IPS-18c (cell line): ENCODE measurements around the gene HSPB7.
"Not testable (repeated sequence)": the region's sequence is repeated elsewhere in the genome, so short reads cannot be mapped to it uniquely, and the experiment has no call there.

ENCODE experiments used
- H3K4me3 ChIP-seq: 2 replicates; pipeline ENCODE4 v1.7.0; 2013; ENCODE audit warnings: low read depth, mild to moderate bottlenecking, low read length, moderate library complexity; ENCODE audit not compliant: insufficient read depth
- H3K9me3 ChIP-seq: one replicate; pipeline ENCODE4 v1.6.1; 2013; ENCODE audit warnings: mild to moderate bottlenecking, low read length, moderate library complexity; ENCODE audit not compliant: control insufficient read depth, insufficient read depth

HSPB7 gene

DNA sequence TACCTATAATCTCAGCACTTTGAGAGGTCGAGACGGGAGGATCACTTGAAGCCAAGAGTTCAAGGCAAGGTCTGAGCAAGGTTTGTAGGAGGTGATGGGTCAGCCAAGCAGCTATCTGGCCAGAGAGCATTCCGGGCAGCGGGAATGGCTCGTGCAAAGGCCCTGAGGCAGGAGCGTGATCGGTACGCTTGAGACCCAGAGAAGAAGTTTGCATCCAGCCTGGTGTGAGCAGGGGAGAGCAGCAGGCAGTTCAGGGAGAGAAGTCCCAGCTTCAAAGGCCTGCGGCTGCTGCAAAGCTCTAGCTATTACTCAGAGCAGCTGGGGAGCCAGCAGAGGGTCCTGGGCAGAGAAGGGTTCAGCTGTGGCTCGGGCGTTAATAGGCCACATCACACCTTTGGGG lies 18.9 kb downstream of the HSPB7 start:
- no peak overlapping the region for H3K4me3 ChIP-seq
- no peaks in the 10 kb centered on the region for H3K9me3 ChIP-seq

DNA sequence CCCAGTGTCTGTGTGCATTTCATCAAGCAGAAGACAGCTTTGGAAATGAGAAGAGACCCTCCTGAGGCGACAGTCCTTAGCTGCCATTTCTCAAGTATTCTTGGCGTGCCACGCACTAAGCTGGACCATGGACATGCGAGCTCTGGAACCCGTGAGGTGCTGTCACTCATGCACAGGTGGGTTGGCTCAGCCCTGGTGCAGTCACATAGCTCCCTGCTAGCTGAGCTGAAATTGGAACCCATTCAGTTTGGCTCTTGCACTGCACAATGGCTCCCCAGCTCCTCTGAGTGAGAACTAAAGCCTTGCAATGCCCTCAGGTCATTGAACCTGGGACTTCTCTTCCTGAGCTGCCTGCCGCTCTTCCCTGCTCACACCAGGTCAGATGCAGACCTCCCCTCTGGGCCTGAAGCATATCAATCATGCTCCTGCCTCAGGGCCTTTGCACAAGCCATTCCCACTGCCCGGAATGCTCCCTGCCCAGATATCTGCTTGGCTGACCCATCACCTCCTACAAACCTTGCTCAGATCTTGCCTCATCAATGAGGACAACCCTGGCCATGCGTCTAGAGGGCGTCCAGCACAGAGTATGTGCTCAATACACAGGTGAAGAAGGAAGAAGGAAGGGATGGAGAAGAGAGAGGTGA lies 20.1 kb downstream of the HSPB7 start:
- Histone ChIP-seq H3K9me3 (no peaks in the 10 kb centered on the region), H3K4me3 (no peak overlapping the region)

DNA sequence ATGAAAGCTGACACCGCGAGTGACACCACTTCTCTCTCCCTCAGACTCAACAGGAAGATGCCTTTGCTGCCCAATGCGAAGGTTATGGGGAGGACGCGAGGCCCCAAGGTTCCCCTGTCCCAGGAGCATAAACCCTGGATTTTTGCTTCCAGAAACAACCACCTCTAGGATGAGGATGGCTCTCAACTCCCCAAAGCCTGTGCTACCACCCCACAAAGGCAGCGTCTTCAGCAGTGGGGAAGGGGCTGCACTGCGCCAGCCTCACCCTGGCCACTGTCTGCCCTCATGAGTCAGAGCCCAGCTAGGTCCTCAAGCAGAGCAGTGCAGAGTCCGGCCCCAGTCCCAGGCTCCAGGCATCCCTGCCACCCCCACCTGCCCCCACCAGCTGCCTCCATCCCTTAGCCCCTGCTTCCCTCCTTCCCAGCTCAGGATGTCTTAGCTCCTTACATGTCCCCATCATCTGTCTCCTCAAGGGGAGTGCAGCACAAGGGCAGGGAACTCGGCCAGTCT lies 20.7 kb downstream of the HSPB7 start:
- Histone ChIP-seq H3K4me3 (no peak overlapping the region), H3K9me3 (no peaks in the 10 kb centered on the region)

DNA sequence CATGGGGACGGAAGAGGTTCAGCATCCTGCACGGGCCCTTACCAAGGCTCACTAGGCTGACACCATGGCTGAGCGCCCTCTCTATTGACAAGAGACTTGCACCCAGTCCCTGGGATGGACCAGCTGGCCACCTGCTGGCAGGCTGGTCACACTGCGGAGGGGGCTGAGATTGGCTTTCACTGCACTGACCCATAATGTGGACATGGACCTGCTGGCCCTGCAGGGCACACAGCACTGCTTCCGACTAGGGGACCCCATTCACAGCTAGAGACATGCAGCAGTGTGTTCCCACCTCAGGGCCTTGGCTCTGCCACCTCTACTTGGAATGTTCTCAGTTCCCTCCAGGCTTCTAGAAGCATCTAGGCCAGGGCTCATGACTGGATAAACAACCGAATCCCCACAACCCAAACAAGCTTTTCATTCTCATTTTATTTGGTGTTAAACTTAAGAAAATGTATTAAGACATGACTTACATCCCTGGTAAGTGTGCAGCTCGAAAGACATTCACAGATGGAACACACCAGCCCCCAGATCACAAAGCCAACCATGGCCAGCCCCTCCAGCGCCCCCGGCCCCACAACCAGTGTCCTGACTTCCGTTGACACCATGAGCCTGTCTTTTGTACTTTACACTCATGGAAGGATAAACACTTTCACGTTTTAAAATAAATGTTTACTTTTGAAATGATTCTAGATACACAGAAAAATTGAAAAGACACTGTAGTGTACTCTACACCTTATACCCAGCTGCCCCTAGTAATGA lies 23.1 kb downstream of the HSPB7 start:
- Histone ChIP-seq H3K4me3 (no peak overlapping the region), H3K9me3 (no peaks in the 10 kb centered on the region)

DNA sequence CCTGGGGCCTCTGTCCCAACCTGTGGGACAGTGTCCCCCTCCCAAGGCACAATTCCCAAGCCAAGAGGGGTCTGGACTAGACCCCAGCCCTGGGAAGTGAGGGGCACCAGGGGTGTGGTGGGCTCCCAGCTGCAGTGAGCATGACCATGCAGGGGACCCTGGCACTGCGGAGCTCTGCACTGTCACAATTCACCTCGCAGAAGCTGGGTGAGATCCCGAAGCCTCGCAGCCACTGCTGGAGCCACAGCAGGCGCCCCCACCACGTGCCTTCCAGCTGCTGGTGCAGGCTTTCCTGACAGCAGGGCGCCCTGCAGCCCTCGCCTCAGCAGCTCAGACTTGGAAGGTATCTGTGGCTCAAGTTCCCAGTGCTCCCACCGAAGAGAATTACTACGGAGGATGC lies 23.8 kb downstream of the HSPB7 start:
- H3K4me3 ChIP-seq, result no peak overlapping the region
- H3K9me3 ChIP-seq, result peaks cover 1% of the 10 kb centered on the region

DNA sequence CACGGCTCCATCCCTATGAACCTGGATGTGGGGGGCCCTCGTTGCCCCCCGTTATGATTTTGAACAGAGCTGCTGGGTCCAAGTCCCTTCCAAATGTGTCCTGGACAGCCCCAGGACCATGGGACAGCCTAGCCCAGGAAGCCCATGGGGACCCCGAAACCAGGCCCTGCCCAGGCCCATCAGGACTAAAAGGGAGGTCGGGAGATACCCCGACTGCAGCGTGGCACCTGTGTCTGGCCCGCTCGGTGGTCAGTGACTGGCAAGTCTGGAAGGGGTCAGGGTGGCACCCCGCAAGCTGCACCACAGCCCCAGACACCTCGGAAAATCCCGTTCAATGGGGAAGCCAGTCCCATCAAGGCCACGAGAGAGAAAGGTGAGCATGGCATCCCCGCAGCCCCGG lies 24.2 kb downstream of the HSPB7 start:
- no peak overlapping the region for H3K4me3 ChIP-seq

DNA sequence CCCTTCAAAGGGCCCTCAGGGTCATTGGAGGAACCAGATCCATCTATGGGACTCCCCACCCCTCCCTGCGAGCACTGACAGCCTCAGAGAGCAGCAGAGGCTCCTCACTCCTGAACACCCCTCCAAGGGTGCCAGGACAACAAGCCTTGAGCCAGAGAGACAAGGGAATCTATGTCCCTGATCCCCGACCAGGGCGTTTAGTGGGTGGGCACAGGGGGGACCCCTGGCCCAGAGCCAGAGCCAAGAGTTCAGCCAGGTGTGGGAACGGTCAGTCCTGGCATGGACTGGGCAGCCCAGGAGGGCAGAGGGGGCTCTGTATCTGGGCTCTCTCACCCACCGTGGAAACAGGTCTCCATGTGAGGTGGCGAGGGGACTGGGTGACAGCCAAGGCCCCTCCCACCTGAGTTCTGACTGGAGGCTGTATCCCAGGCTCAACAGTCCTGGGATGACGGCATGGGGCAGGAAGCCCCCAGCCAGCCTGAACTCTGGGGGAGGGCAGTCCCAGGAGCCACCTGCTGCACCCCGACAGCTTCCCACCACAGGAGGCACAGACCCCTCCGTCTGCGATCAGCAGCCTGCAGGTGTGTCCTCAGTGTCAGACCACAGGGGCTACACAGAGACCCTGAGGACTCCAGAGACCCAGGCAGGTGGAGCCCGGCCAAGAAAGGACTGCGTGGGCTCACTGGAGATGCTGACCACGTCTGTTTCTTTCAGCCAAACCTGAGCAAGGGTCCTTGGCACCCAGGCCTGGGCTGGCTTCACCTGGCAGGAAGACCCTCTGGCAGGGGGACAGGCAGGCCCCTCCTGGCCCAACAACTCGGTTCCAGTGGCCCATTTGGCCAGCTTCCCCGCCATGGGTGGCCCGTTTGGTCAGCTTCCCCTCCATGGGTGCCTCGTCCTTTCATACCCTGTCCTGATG lies 25.0 kb downstream of the HSPB7 start:
- Histone ChIP-seq H3K9me3 (peaks cover 2% of the 10 kb centered on the region), H3K4me3 (no peak overlapping the region)

More for the DNA sequence above, 24.2 kb downstream of the HSPB7 start:
- H3K9me3 ChIP-seq, result peaks cover 2% of the 10 kb centered on the region

DNA sequence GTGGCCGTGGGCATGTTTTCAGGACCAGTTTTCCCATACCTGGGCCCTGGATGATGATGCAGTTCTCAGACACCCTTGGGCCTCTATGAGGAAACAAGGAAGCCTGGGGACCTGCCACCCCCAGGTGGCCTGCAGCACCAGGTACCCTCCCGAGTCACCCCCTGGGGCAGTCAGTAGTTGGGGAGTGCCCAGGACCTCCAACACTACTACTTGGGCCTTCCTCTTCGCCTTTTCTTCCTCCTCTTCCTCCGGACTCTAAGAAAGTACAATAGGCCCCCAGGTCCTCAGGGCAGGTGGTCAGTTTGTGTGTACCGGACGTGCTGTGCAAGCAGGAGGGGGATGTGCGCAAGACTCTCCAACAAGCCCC lies 25.7 kb downstream of the HSPB7 start:
- Histone ChIP-seq H3K4me3 (no peak overlapping the region), H3K9me3 (peaks cover 2% of the 10 kb centered on the region)

DNA sequence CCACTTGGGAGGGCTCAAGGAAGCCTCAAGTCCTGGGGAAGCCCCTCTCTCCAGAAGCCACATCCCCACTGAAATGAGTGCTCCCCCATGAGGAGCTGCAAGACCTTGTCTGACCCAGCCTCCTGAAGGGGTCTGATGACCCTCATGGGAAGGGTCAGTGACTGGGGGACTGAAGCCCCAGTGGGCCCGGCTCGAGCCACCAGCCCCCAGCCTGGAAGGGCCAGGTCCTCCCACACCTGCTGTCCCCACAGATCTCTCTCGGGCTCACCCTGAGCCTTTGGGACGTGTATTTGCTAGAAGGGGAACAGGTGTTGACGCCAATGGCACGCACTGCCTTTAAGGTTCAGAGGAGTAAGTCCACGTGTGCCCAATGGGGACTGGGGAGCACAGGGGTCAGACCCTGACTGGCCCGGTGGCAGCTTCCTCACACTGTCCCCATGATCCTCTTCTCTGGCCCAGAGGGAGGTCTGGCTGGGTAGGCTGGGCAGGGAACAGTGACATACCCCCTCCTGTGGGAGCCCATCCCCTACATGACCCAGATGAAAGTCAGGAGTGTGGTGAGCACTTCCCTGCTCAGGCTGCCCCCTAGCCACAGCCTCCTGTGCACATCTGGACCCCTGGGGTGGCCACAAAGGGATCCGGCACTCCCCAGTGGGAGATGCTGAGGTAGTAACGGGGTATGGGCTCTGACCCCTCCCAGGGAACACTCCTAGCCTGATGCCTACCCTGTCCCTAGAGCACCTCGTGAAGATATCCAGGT lies 26.2 kb downstream of the HSPB7 start:
- peaks cover 2% of the 10 kb centered on the region for H3K9me3 ChIP-seq
- H3K4me3 ChIP-seq, result no peak overlapping the region

DNA sequence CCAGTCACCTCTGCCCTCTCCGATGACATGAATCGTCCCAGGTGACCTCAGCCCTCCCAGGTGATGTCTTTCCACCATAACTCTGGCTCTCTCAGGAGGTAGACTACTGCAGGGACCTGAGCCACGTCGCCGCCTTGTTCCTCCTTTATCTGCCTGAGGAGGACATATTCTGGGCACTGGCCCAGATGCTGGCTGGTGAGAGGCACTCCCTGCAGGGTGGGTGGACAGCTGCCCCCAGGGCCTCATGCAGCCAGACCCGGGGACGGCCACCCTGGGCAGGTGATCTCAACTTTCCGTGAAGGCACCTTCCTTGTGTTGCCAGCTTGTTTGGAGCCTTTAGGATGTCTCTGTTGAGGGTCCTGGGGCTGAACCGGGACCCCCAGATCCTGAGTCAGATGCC lies 28.1 kb downstream of the HSPB7 start:
- no peak overlapping the region for H3K4me3 ChIP-seq
- H3K9me3 ChIP-seq, result peaks cover 2% of the 10 kb centered on the region

DNA sequence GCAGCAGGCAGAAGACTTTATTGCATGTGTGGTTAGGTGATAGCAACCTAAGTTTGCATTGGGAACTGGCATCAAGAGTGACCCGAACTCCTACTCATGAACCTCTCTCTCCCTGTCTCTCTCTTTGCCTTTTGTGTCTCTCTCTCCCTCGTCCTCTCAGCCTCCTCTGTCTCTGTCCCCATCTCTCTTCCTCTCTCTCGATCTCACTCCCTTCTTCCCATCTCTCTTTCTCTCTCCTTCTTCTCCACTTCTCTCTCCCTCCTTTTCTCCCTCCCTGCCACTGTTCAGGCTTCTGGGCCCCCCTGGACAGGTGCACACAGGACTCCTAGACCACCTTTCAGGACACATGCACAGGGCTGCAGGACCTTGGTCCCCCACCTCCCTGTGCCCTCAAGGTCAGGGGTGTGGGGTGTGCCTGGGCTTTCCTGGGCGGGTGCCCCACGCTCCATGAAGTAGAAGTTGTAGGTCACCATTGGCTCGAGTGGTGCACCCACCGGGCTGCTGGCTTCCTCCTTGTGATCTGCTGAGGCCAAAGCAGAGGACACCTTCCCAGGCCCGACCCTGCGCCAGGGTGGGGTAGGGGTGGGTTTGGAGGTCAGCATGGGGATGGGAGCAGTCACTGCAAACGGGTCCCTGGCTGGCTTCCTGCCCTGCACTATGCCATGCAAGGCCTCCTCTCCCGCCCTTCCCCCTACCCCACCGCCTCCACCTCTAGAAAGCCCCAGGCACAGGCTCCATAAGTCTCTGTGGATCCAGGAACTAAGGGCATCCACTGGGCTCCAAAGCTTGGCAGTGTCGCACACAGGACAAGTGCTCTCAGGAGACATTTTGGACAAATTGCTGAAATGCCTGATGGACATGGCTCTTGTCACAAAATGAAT lies 28.7 kb downstream of the HSPB7 start:
- Histone ChIP-seq H3K9me3 (peaks cover 2% of the 10 kb centered on the region), H3K4me3 (no peak overlapping the region)

DNA sequence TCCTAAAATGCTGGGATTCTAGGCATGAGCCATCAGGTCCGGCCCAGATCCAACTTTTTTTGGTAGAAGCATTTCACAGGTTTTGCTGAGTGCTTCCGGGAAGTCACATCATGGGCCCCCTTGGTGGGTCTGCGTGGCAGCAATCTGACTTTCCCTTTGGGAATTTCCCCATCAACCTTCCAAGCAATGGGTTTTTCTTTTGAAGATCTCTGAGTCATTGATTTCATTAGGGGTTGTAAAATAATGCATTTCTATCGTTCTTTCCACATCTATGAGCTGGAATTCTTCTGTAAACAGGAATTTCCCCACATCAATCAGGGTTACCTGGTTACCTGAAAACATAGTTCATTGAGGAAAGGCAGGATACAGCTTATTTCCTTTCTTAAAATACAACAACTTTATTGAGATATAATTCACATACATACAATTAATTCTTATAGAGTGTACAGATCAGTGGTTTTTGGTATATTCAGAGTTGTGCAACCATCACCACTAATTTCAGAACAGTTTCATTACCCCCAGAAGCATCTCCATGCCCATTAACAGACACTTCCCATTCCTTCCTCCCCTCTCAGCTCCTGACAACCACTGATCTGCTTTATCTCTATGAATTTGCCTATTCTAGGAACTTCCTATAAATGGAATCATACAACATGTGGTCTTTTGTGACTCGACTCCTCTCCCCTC lies 32.1 kb downstream of the HSPB7 start:
- H3K9me3 ChIP-seq, result peaks cover 2% of the 10 kb centered on the region
- H3K4me3 ChIP-seq, result no peak overlapping the region

DNA sequence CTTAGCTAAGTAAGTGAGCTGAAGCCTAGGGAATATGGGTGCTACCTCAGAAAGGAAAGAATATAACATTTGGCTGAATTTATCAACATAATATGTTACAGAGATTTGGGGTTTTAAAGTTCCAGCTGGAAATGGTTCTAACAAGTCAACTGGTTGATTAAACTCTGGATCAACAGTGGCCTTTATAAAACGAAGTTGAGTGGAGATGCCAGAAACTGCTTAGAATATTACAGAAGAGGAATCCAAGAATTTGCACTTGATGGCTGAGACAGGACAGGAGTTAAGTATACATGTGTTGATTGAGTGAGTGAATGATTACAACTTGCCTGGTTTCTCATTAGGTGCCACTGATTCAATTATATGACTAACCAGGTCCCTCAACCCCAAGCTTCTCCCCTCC lies 34.6 kb downstream of the HSPB7 start:
- H3K9me3 ChIP-seq, result no peaks in the 10 kb centered on the region
- no peak overlapping the region for H3K4me3 ChIP-seq

DNA sequence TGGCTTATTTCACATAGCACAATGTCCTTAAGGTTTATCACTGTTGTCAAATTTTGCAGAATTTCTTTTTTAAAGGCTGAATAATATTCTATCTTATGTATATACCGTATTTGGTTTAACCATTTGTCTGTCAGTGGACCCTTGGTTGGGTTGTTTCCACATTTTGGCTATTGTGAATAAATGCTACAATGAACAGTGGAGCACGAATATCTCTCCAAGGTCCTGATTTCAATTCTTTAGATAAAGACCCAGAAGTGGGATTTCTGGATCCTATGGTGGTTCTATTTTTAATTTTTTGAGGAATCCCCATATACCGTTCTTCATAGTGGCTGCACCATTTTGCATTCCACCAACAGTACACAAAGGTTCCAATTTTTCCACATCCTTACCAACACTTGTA lies 36.2 kb downstream of the HSPB7 start:
- H3K9me3 ChIP-seq, result no peaks in the 10 kb centered on the region
- no peak overlapping the region for H3K4me3 ChIP-seq

DNA sequence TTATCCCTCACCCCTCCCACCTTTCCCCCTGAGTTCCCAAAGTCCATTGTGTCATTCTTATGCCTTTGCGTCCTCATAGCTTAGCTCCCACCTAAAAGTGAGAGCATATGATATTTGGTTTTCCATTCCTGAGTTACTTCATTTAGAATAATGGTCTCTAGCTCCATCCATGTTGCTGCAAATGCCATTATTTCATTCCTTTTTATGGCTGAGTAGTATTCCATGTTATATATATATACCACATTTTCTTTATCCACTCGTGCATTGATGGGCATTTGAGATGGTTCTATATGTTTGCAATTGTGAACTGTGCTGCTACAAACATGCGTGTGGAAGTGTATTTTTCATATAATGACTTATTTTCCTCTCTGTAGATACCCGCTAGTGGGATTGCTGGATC lies 39.9 kb downstream of the HSPB7 start:
- H3K4me3 ChIP-seq, H3K9me3 ChIP-seq: not testable (repeated sequence)
